Daoy (cell line): Measurements from ENCODE around the gene CENPC. TPM values are rescaled to one million over a fixed set of nuclear protein-coding genes. Genes with fewer than 3 reads are reported as not detected.

ENCODE experiments used
- total RNA-seq: library from RNA; depleted of rRNA; stranded (reverse); fragments of >200 nt; shearing (Covaris generic); gene quantifications from 2 replicates; pipeline ENCODE4 v1.2.3, GENCODE V29; 2014; rRNA removed

CENPC gene
- total RNA-seq, 1 experiment from 2014 or later = 8.3 TPM

Other genes starting within 250 kb of the CENPC start
- not detected in 2 replicates for gene STAP1, start 13.2 kb upstream of the CENPC start, total RNA-seq
- gene UBA6, start 155.7 kb upstream of the CENPC start, total RNA-seq = 113 and 140 TPM in 2 replicates
- gene GNRHR, start 208.9 kb upstream of the CENPC start, total RNA-seq = not detected in 2 replicates